ENCODE data around the gene TERT.
"Not testable (repeated sequence)": the region's sequence is repeated elsewhere in the genome, so short reads cannot be mapped to it uniquely, and the experiment has no call there.

GRCh38 chr5:1290956-1291355, 3.9 kb downstream of the TERT start:
- TF ChIP-seq POLR2A (IDR thresholded peaks at IDR 0.05); CTCF (IDR thresholded peaks at IDR 0.05); EP300 (IDR thresholded peaks at IDR 0.05; ENCODE audit: low read depth); POLR2AphosphoS5 (IDR thresholded peaks at IDR 0.05): not testable (repeated sequence)
